BLaER1 treated with 17β-estradiol and CSF1 and Interleukin-3, amounts not matched to agents 10 nM and 100 nM (cell line): ENCODE data around the gene PTK7.

Source experiments
- H3K27ac ChIP-seq, 11 experiments: shearing (Covaris generic); formaldehyde crosslinking; 2 replicates each; pipeline ENCODE4 v1.8.1; 2022
- H3K27me3 ChIP-seq, 11 experiments: shearing (Covaris generic); formaldehyde crosslinking; 2 replicates each; pipeline ENCODE4 v1.8.1; 2022
- H3K36me3 ChIP-seq, 11 experiments: shearing (Covaris generic); formaldehyde crosslinking; 2 replicates each; pipeline ENCODE4 v1.8.1; 2022
- H3K4me1 ChIP-seq, 10 experiments: shearing (Covaris generic); formaldehyde crosslinking; 2 replicates each; pipeline ENCODE4 v1.8.1; 2022
- H3K4me2 ChIP-seq, 11 experiments: shearing (Covaris generic); formaldehyde crosslinking; 2 replicates each; pipeline ENCODE4 v1.8.1; 2022
- H3K4me3 ChIP-seq, 10 experiments: shearing (Covaris generic); formaldehyde crosslinking; 2 replicates each; pipeline ENCODE4 v1.8.1; 2022
- H3K9ac ChIP-seq, 11 experiments: shearing (Covaris generic); formaldehyde crosslinking; 2 replicates each; pipeline ENCODE4 v1.8.1; 2022
- H3K9me3 ChIP-seq, 11 experiments: shearing (Covaris generic); formaldehyde crosslinking; replicated peaks in 1 of 11; 2 replicates each; pipeline ENCODE4 v1.8.1; 2022
- H4K20me1 ChIP-seq, 11 experiments: shearing (Covaris generic); formaldehyde crosslinking; 2 replicates each; pipeline ENCODE4 v1.8.1; 2022
- Cebpa-rat ChIP-seq, 11 experiments: shearing (Covaris generic); IDR thresholded peaks; 2 replicates each; pipeline ENCODE4 v1.8.1; 2022

PTK7 gene

GRCh38 chr6:43123461-43124314, 47.6 kb downstream of the PTK7 start:
- H4K20me1 ChIP-seq: peaks cover 0 to 95% (median 54%) of the 10 kb centered on the region in 11 experiments; a peak in 16 of 22 replicates
- H3K9ac ChIP-seq: no peak overlapping the region; a peak in 1 of 22 replicates
- TF ChIP-seq Cebpa-rat (IDR thresholded peaks at IDR 0.05): no peak
- H3K9me3 ChIP-seq: no peaks in the 10 kb centered on the region
- peaks cover 0 to 2% (median 0%) of the 10 kb centered on the region in 11 experiments; a peak in 3 of 22 replicates for H3K36me3 ChIP-seq
- peaks cover 35 to 67% (median 56%) of the 10 kb centered on the region in 10 experiments for H3K4me1 ChIP-seq
- H3K4me3 ChIP-seq: no peak overlapping the region
- no peak overlapping the region; a peak in 1 of 22 replicates for H3K27ac ChIP-seq
- H3K27me3 ChIP-seq: no peaks in the 10 kb centered on the region
- H3K4me2 ChIP-seq: no peak overlapping the region

DNA sequence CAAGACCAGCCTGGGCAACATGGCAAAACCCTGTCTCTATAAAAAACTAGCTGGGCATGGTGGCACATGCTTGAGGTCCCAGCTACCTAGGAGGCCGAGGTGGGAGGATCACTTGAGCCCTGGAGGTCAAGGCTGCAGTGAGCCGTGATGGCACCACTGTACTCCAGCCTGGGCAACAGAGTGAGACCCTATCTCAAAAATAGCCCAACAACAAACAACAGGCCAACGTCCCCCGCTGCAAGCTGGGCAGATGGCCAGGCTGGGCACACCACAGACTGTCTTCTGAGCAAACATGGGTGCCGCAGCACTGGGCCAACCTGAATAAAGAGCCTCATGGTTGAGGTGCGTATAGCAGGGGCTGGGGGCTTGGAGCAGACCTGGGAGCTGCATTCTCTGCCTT, 48.4 kb downstream of the PTK7 start:
- no peaks in the 10 kb centered on the region for H3K9me3 ChIP-seq
- peak overlapping the region in 2 of 11 experiments; percentile 5 to 12; a peak in 1 of 22 replicates for H3K4me2 ChIP-seq
- peaks cover 0 to 96% (median 60%) of the 10 kb centered on the region in 11 experiments; a peak in 16 of 22 replicates for H4K20me1 ChIP-seq
- no peak overlapping the region for H3K4me3 ChIP-seq
- no peak for TF ChIP-seq Cebpa-rat (IDR thresholded peaks at IDR 0.05)
- H3K9ac ChIP-seq: no peak overlapping the region
- peaks cover 0 to 9% (median 7%) of the 10 kb centered on the region in 11 experiments; a peak in 6 of 22 replicates for H3K36me3 ChIP-seq
- peaks cover 35 to 68% (median 55%) of the 10 kb centered on the region in 10 experiments for H3K4me1 ChIP-seq
- H3K27me3 ChIP-seq: no peaks in the 10 kb centered on the region
- H3K27ac ChIP-seq: peak overlapping the region in 1 of 11 experiments; percentile 28; a peak in 2 of 22 replicates

DNA sequence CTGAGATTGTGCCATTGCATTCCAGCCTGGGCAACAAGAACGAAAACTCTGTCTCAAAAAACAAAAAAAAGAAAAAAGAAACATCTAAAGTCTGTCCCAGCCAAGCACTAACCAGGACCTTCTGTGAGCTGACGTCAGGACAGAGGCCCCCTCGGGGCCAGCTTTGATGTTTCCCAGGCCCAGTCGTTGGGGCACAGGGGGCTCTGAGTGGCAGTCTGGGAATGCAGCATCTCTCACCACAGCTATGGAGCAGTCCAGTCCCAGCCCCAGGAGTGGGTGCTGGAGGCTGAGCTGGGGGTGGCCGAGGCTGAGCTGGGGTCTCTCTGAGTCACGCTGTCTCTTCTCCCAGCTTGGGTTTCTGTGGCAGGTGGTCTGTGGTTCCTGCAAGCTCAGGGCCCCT, 49.0 kb downstream of the PTK7 start:
- no peak overlapping the region; a peak in 1 of 22 replicates for H3K9ac ChIP-seq
- H3K27me3 ChIP-seq: no peaks in the 10 kb centered on the region
- H3K27ac ChIP-seq: peak overlapping the region in 2 of 11 experiments; percentile 0 to 28; a peak in 2 of 22 replicates
- H3K36me3 ChIP-seq: peaks cover 0 to 15% (median 11%) of the 10 kb centered on the region in 11 experiments; a peak in 10 of 22 replicates
- no peak for TF ChIP-seq Cebpa-rat (IDR thresholded peaks at IDR 0.05)
- H3K4me3 ChIP-seq: no peak overlapping the region
- H3K4me1 ChIP-seq: peaks cover 34 to 63% (median 51%) of the 10 kb centered on the region in 10 experiments
- H3K9me3 ChIP-seq: no peaks in the 10 kb centered on the region
- H3K4me2 ChIP-seq: peak overlapping the region in 3 of 11 experiments; percentile 5 to 10 (median 8); a peak in 1 of 22 replicates
- peaks cover 0 to 96% (median 64%) of the 10 kb centered on the region in 11 experiments; a peak in 17 of 22 replicates for H4K20me1 ChIP-seq

GRCh38 chr6:43125555-43125954, 49.4 kb downstream of the PTK7 start:
- H3K36me3 ChIP-seq: peaks cover 0 to 19% (median 16%) of the 10 kb centered on the region in 11 experiments; a peak in 13 of 22 replicates
- no peaks in the 10 kb centered on the region for H3K27me3 ChIP-seq
- H4K20me1 ChIP-seq: peaks cover 0 to 96% (median 63%) of the 10 kb centered on the region in 11 experiments; a peak in 17 of 22 replicates
- H3K27ac ChIP-seq: peak overlapping the region in 3 of 11 experiments; percentile 0 to 30 (median 5); a peak in 3 of 22 replicates
- H3K4me1 ChIP-seq: peaks cover 29 to 59% (median 47%) of the 10 kb centered on the region in 10 experiments
- no peak for TF ChIP-seq Cebpa-rat (IDR thresholded peaks at IDR 0.05)
- no peaks in the 10 kb centered on the region for H3K9me3 ChIP-seq
- H3K4me2 ChIP-seq: peak overlapping the region in 6 of 11 experiments; percentile 5 to 39 (median 19); a peak in 4 of 22 replicates
- H3K9ac ChIP-seq: peak overlapping the region in 1 of 11 experiments; percentile 48; a peak in 1 of 22 replicates
- no peak overlapping the region for H3K4me3 ChIP-seq

GRCh38 chr6:43127180-43127579, 51.1 kb downstream of the PTK7 start:
- Histone ChIP-seq H4K20me1 (peaks cover 0 to 86% (median 55%) of the 10 kb centered on the region in 11 experiments; a peak in 17 of 22 replicates), H3K27me3 (no peaks in the 10 kb centered on the region), H3K36me3 (peaks cover 7 to 36% (median 31%) of the 10 kb centered on the region in 11 experiments; a peak in 21 of 22 replicates), H3K4me1 (peaks cover 16 to 42% (median 31%) of the 10 kb centered on the region in 10 experiments; a peak in 18 of 20 replicates), H3K9ac (no peak overlapping the region), H3K4me2 (peak overlapping the region in 4 of 11 experiments; percentile 11 to 39 (median 36); a peak in 4 of 22 replicates), H3K27ac (peak overlapping the region in 1 of 11 experiments; percentile 11; a peak in 1 of 22 replicates), H3K4me3 (no peak overlapping the region), H3K9me3 (no peaks in the 10 kb centered on the region)
- no peak for TF ChIP-seq Cebpa-rat (IDR thresholded peaks at IDR 0.05)

DNA sequence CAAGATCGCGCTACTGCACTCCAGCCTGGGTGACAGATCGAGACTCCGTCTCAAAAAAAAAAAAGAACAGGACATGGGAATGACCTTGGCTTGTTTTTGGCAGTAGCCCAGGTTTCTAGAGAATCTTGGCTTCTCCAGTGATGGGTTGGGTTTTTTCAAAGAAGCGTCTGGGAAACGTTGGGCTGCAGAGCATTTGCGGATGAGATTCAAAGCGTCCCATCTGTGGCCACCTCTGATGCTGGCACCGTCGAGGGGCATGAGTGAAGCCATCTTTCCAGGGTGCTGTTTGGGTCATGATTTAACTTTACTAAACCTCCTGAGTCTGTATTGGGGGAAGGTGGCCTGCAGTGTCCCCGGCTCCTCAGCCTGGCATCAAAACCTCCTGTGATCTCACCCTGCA, 51.8 kb downstream of the PTK7 start:
- Histone ChIP-seq H3K4me1 (peaks cover 15 to 42% (median 30%) of the 10 kb centered on the region in 10 experiments; a peak in 18 of 20 replicates), H4K20me1 (peaks cover 0 to 79% (median 55%) of the 10 kb centered on the region in 11 experiments; a peak in 17 of 22 replicates)

DNA sequence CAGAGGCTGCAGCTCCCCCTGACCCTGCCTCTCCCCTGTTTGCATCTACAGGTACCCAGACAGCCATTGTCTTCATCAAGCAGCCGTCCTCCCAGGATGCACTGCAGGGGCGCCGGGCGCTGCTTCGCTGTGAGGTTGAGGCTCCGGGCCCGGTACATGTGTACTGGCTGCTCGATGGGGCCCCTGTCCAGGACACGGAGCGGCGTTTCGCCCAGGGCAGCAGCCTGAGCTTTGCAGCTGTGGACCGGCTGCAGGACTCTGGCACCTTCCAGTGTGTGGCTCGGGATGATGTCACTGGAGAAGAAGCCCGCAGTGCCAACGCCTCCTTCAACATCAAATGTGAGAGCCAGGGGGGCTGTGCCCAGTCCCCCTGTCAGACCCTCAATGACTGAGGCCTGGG, 52.8 kb downstream of the PTK7 start:
- Histone ChIP-seq H3K4me2 (no peak overlapping the region), H3K4me3 (no peak overlapping the region), H3K9me3 (no peaks in the 10 kb centered on the region), H3K4me1 (peaks cover 13 to 39% (median 29%) of the 10 kb centered on the region in 10 experiments; a peak in 18 of 20 replicates), H3K9ac (peak overlapping the region in 3 of 11 experiments; percentile 6 to 43 (median 11); a peak in 2 of 22 replicates), H3K36me3 (peaks cover 14 to 53% (median 45%) of the 10 kb centered on the region in 11 experiments; a peak in 21 of 22 replicates), H3K27me3 (no peaks in the 10 kb centered on the region), H4K20me1 (peaks cover 0 to 75% (median 51%) of the 10 kb centered on the region in 11 experiments; a peak in 17 of 22 replicates), H3K27ac (no peak overlapping the region)
- no peak for TF ChIP-seq Cebpa-rat (IDR thresholded peaks at IDR 0.05)

More for the DNA sequence above, 51.8 kb downstream of the PTK7 start:
- H3K27ac ChIP-seq: no peak overlapping the region
- H3K4me2 ChIP-seq: no peak overlapping the region
- H3K9me3 ChIP-seq: no peaks in the 10 kb centered on the region
- H3K9ac ChIP-seq: peak overlapping the region in 2 of 11 experiments; percentile 19; a peak in 1 of 22 replicates
- H3K36me3 ChIP-seq: peaks cover 14 to 43% (median 38%) of the 10 kb centered on the region in 11 experiments; a peak in 21 of 22 replicates
- H3K4me3 ChIP-seq: no peak overlapping the region
- H3K27me3 ChIP-seq: no peaks in the 10 kb centered on the region
- TF ChIP-seq Cebpa-rat (IDR thresholded peaks at IDR 0.05): no peak

DNA sequence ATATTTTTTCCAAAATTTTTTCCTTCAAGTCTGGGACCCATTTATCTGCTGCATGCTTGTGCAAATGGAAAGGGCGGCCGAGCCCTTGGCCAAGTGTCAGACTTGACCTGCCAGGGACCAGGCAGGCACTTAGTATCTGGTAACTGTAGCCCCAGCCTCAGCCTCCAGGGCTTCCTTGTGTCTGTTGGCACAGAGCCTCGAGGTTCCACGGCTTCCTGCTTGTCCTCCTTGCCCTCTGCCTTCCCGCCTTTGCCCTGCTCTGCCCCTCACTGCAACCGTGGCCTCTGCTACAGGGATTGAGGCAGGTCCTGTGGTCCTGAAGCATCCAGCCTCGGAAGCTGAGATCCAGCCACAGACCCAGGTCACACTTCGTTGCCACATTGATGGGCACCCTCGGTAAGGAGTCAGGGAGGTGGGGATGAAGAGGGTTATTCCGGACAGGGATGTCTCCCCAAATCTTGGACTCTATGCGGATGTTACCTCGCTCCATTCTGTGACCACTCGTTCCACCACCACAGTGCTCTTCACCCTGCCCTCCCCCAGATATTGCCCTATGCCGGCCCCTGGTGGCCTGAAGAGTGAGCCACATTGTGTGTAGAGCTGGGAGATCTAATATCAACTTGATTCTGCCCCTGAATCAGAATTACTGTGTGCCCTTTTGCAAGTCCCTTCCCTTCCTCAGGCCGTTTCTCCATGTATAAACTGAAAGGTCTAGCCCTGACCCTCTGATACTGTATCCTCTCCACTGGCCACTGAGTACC, 53.5 kb downstream of the PTK7 start:
- H3K9me3 ChIP-seq: no peaks in the 10 kb centered on the region
- peaks cover 14 to 59% (median 49%) of the 10 kb centered on the region in 11 experiments; a peak in 21 of 22 replicates for H3K36me3 ChIP-seq
- H3K27me3 ChIP-seq: no peaks in the 10 kb centered on the region
- peak overlapping the region in 1 of 11 experiments; percentile 16; a peak in 1 of 22 replicates for H3K27ac ChIP-seq
- H3K4me3 ChIP-seq: no peak overlapping the region
- no peak for TF ChIP-seq Cebpa-rat (IDR thresholded peaks at IDR 0.05)
- peaks cover 6 to 33% (median 24%) of the 10 kb centered on the region in 10 experiments; a peak in 18 of 20 replicates for H3K4me1 ChIP-seq
- no peak overlapping the region for H3K4me2 ChIP-seq
- peak overlapping the region in 4 of 11 experiments; percentile 0 to 43 (median 8); a peak in 2 of 22 replicates for H3K9ac ChIP-seq
- peaks cover 0 to 69% (median 44%) of the 10 kb centered on the region in 11 experiments; a peak in 17 of 22 replicates for H4K20me1 ChIP-seq
